ENCODE measurements around the gene ANKLE2.

Gene ANKLE2

DNA sequence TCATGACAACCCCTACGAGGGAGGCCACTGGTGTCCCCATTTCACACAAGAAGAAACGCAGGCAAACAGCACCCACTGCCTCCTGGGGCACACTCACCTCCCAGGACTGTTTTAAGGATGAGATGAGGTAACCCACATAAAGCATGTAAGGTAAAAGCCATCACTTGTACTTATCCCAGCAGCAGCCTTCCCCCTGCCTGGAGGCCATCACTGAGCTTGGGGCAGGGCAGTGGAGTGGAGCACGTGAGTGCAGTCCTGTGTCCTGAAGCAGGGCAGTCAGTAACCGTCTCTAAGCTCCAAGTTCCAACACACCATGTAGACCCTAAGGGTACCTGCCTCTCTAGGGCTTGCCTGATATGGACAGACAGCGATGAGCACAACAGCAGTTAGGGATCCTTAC lies 76.2 kb downstream of the ANKLE2 start:
- DNase-seq = no peak

GRCh38 chr12:132677492-132677891 lies 84.1 kb downstream of the ANKLE2 start:
- no peak for DNase-seq

DNA sequence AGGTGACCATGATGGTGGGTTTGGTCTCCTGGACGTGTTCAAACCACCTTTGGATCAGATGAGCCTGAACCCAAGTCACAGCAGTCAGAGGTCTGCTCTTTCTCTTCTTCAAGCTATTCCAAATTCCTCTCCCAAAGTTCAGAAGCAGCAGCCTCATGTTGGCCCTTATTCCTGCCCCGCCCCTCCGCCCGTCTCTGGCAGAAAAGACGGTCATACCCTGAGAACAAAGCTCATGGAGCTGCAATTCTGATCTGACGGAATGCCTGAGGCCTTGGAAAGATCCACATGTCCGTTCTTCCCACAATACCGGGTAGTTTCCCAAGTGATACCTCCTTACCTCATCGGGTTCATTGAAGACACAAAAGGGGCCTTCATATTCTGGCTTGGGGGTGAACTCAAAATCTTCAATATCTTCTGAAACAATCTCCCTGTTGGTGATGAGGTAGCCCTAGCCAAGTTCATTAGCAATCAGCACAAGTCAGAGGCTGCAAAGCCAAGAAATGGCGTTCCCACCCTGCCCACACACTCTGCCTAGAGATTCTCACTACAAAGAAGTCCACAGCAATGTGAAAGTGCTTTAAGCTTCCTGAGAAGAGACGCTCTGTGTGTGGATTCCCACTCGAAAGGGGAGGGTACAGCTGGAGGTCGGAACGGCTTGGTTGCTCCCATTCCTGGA lies 85.7 kb downstream of the ANKLE2 start:
- no peak for DNase-seq

Measured in effector CD4-positive, alpha-beta T cell (primary cell).